ENCODE results near the gene EPB41. TPM values are rescaled to one million over a fixed set of nuclear protein-coding genes. Genes with fewer than 3 reads are reported as not detected.
"Not testable (repeated sequence)": the region's sequence is repeated elsewhere in the genome, so short reads cannot be mapped to it uniquely, and the experiment has no call there.

Gene EPB41
- total RNA-seq, 1 donor from 2014 or later, result 82.9 TPM

DNA sequence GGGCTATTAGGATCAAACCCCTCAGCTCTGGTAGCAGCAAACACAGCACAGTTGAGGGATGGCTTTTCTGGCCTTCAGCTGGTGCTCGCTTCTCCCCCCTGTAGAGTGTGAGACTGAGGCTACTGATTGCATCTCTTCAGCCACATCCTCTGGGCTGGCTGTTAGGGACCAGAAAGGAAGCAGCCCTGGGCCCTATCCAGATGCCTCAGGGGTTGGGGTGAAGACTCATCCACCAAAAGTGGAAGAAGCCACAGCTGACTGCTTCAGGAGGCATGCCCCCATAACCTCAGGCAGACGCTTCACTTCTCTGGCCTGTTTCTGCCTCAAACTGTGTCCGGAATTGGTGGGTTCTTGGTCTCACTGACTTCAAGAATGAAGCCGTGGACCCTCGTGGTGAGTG, 215.5 kb downstream of the EPB41 start:
- Mint-ChIP-seq H3K4me1 (ENCODE audit: unreplicated experiment) (peaks cover 14% of the 10 kb centered on the region), H3K36me3 (no peaks in the 10 kb centered on the region)

DNA sequence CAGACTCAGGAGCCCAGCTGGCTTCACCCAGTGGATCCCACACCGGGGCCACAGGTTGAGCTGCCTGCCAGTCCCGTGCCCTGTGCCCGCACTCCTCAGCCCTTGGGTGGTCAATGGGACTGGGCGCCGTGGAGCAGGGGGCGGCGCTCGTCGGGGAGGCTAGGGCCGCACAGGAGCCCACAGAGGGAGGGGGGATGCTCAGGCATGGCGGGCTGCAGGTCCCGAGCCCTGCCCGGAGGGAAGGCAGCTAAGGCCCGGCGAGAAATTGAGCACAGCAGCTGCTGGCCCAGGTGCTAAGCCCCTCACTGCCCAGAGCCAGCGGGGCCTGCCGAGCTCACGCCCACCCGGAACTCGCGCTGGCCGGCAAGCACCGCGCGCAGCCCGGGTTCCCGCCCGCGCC, 216.7 kb downstream of the EPB41 start:
- H3K4me1 Mint-ChIP-seq (ENCODE audit: unreplicated experiment); H3K27ac Mint-ChIP-seq; H3K36me3 Mint-ChIP-seq; H3K4me3 Mint-ChIP-seq; DNase-seq (ENCODE audit: extremely low spot score, unreplicated experiment); H3K27me3 Mint-ChIP-seq; H3K9me3 Mint-ChIP-seq: not testable (repeated sequence)

More for the DNA sequence above, 215.5 kb downstream of the EPB41 start:
- Mint-ChIP-seq H3K9me3 (no peaks in the 10 kb centered on the region), H3K27me3 (peaks cover 9% of the 10 kb centered on the region), H3K4me3 (no peak overlapping the region), H3K27ac (no peak overlapping the region)
- DNase-seq (ENCODE audit: extremely low spot score, unreplicated experiment), result no peak
- TF ChIP-seq, protein P1, sequence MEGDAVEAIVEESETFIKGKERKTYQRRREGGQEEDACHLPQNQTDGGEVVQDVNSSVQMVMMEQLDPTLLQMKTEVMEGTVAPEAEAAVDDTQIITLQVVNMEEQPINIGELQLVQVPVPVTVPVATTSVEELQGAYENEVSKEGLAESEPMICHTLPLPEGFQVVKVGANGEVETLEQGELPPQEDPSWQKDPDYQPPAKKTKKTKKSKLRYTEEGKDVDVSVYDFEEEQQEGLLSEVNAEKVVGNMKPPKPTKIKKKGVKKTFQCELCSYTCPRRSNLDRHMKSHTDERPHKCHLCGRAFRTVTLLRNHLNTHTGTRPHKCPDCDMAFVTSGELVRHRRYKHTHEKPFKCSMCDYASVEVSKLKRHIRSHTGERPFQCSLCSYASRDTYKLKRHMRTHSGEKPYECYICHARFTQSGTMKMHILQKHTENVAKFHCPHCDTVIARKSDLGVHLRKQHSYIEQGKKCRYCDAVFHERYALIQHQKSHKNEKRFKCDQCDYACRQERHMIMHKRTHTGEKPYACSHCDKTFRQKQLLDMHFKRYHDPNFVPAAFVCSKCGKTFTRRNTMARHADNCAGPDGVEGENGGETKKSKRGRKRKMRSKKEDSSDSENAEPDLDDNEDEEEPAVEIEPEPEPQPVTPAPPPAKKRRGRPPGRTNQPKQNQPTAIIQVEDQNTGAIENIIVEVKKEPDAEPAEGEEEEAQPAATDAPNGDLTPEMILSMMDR (conservative IDR thresholded peaks at IDR 0.05), result no peak

DNA sequence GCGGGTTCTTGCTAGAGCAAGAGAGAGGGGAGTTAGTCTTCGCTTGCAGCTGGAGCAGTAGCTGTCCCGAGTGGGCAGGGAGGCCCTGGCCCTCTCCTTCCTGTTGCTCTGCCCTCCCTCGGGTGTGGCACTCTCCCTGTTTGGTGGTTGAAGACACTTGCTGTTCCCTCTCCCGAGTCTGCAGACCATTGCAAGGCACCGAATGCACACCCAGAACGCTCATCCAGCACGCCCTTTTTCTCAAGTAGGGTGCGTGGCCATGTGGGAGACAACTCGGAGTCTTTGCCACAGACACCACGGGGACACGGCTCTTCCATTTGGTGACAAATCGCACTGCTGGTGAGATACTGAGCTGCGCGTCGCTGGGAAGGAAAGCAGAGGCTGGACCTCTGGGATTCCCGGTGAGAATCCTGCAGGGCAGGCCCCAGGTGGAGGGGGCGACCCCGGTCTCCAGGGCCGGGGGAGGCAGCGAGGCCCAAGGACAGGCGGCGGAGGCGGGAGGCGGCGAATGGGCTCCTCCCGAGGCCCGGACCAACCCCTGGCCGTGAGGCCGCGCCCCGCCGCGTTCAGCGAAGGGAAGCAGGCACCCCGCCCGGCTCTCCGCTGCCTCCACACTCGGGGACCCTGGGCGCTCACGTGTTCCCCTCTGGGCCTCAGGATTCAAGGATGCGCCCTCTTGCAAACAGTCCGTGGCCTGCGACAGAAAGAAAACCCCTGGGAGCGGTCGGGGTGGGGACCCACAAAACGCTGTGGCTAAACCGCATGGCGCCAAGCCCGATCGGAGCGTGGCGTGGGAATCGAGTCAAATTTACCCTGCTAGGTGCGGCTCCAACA, 219.7 kb downstream of the EPB41 start:
- Mint-ChIP-seq H3K9me3 (no peaks in the 10 kb centered on the region), H3K27me3 (no peaks in the 10 kb centered on the region), H3K36me3 (no peaks in the 10 kb centered on the region), H3K27ac (no peak overlapping the region), H3K4me3 (no peak overlapping the region), H3K4me1 (ENCODE audit: unreplicated experiment) (peaks cover 10% of the 10 kb centered on the region)
- no peak for DNase-seq (ENCODE audit: extremely low spot score, unreplicated experiment)
- TF ChIP-seq, protein P1 (conservative IDR thresholded peaks at IDR 0.05), result no peak

DNA sequence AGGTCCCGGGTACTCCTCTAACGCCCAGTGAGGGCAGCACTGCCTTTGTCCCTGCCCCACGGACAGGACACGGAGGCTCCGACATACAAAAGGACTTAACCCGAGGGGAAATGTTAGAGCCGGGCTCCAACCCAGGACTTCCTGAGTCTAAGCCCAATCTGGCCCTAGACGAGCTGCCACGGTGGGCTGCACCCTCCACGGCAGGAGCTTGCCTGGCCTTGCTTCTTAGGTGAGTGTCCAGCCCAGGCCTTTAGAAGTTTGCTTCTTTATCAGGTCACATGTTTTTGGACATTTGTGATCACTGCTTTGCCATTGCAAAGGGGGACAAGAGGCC, 220.3 kb downstream of the EPB41 start:
- Mint-ChIP-seq H3K9me3 (no peaks in the 10 kb centered on the region), H3K27me3 (no peaks in the 10 kb centered on the region), H3K4me3 (no peak overlapping the region)

DNA sequence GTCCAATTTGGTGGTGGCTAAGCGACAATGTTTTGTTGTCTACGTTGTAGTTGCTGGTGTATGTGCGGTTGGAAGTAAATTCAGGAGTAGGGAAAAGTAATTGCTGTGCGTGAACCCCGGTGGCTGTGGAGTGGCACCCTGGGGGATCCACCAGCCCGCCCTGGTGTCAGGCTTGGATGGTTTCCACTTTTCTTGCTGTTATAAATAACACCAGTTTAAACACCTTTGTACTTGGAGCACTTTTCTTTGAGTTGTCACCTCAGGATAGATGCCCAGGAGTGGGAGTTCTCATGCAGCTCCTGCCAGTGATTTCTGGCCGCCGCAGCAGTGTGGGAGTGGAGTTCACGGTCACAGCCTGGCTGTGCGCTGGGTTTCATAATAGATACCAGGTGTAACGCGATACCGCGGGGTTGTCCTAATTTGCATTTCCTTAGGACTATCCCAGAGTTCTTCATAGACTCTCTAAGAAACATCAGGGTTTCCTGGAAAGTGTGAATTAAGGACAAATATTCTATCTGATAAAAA, 222.1 kb downstream of the EPB41 start:
- Mint-ChIP-seq H3K36me3 (no peaks in the 10 kb centered on the region), H3K4me3 (no peak overlapping the region), H3K27me3 (no peaks in the 10 kb centered on the region), H3K4me1 (ENCODE audit: unreplicated experiment) (peaks cover 5% of the 10 kb centered on the region), H3K27ac (no peak overlapping the region), H3K9me3 (no peaks in the 10 kb centered on the region)
- no peak for DNase-seq (ENCODE audit: extremely low spot score, unreplicated experiment)
- TF ChIP-seq, protein P1 (conservative IDR thresholded peaks at IDR 0.05), result no peak

More for the DNA sequence above, 220.3 kb downstream of the EPB41 start:
- peaks cover 10% of the 10 kb centered on the region for H3K4me1 Mint-ChIP-seq (ENCODE audit: unreplicated experiment)
- H3K36me3 Mint-ChIP-seq, result no peaks in the 10 kb centered on the region
- DNase-seq (ENCODE audit: extremely low spot score, unreplicated experiment), result no peak
- TF ChIP-seq, protein P1 (conservative IDR thresholded peaks at IDR 0.05), result no peak
- no peak overlapping the region for H3K27ac Mint-ChIP-seq

DNA sequence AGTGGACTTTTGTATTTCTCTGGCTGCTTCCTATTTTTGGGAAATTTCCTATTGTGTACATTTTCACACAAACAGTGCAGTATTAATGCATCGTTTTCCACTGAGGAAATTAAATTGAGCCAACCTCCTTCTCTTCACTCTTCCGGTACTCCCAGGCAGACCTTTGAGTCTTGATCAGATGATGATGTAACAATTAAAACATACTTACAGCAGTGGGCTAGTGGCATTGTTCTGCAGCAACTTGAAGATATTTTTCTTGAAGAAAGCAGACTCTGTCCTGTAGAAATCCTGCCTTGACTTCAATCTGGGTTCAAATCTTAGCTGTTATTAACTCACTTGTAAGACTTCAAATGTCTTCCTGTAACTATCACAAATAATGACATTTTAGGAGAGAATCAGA, 228.3 kb downstream of the EPB41 start:
- Mint-ChIP-seq H3K27ac (no peak overlapping the region), H3K4me1 (ENCODE audit: unreplicated experiment) (peaks cover 6% of the 10 kb centered on the region), H3K4me3 (no peak overlapping the region), H3K9me3 (no peaks in the 10 kb centered on the region), H3K27me3 (no peaks in the 10 kb centered on the region), H3K36me3 (peaks cover 28% of the 10 kb centered on the region)
- DNase-seq (ENCODE audit: extremely low spot score, unreplicated experiment), result no peak
- TF ChIP-seq, protein P1 (conservative IDR thresholded peaks at IDR 0.05), result no peak
